Measurements from ENCODE around the gene PLEKHH2.

PLEKHH2 gene

DNA sequence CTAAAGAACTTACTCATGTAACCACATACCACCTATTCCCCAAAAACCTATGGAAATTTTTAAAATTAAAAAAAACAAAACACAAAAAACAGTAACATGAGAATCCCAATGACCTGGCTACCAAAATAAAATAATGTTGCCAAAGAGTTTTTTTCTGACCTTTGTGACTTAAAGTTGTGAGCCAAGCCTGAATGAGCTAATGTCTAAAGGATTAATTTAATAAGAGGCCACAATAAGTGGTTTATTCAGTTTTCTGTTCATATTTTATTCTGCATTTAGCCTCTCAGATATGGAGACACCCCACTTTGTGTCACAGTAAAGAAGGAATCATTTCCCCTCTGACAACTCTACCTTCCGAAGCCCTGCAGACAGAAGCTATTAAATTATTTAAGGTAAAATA is 94.2 kb downstream of the PLEKHH2 start:
- H3K4me3 ChIP-seq (ENCODE audit: low read depth, low read length): no peak overlapping the region
- TF ChIP-seq CTCF (IDR thresholded peaks at IDR 0.05; ENCODE audit: insufficient read depth, low read depth, low read length, missing control alignments): no peak
- DNase-seq (ENCODE audit: low read depth): no peak

- TF ChIP-seq CTCF (IDR thresholded peaks at IDR 0.05; ENCODE audit: insufficient read depth, low read depth, low read length, missing control alignments): no peak
- no peak overlapping the region for H3K4me3 ChIP-seq (ENCODE audit: low read depth, low read length)
- DNase-seq (ENCODE audit: low read depth): no peak
These were observed 99.6 kb downstream of the PLEKHH2 start for GRCh38 chr2:43736637-43737036.

GRCh38 chr2:43737097-43737854 is 100.2 kb downstream of the PLEKHH2 start:
- TF ChIP-seq CTCF (IDR thresholded peaks at IDR 0.05; ENCODE audit: insufficient read depth, low read depth, low read length, missing control alignments): no peak
- H3K4me3 ChIP-seq (ENCODE audit: low read depth, low read length): no peak overlapping the region
- no peak for DNase-seq (ENCODE audit: low read depth)

GRCh38 chr2:43737855-43738254 is 100.8 kb downstream of the PLEKHH2 start:
- TF ChIP-seq CTCF (IDR thresholded peaks at IDR 0.05; ENCODE audit: insufficient read depth, low read depth, low read length, missing control alignments): no peak
- DNase-seq (ENCODE audit: low read depth): no peak

GRCh38 chr2:43738257-43738656 is 101.2 kb downstream of the PLEKHH2 start:
- DNase-seq (ENCODE audit: low read depth): no peak
- no peak for TF ChIP-seq CTCF (IDR thresholded peaks at IDR 0.05; ENCODE audit: insufficient read depth, low read depth, low read length, missing control alignments)
- H3K4me3 ChIP-seq (ENCODE audit: low read depth, low read length): no peak overlapping the region

More at GRCh38 chr2:43737855-43738254, 100.8 kb downstream of the PLEKHH2 start:
- H3K4me3 ChIP-seq (ENCODE audit: low read depth, low read length): no peak overlapping the region

DNA sequence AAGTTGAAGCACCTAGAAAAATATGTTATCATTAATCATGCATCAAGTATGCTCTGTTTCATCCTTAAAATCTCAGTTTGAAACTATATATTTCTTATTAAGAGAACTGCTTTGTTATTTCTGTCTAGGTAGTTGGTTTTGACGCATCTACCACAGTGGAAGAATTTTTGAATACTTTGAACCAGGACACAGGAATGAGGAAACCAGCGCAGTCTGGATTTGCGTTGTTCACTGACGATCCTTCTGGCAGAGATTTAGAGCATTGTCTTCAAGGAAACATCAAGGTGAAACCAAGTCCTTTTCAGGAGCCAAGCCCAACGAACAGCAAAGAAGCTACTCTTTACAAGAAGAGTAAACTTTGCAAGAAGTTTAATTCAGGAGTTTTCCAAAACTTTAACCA is 106.6 kb downstream of the PLEKHH2 start:
- TF ChIP-seq CTCF (IDR thresholded peaks at IDR 0.05; ENCODE audit: insufficient read depth, low read depth, low read length, missing control alignments): no peak
- no peak for DNase-seq (ENCODE audit: low read depth)
- H3K4me3 ChIP-seq (ENCODE audit: low read depth, low read length): no peak overlapping the region

DNA sequence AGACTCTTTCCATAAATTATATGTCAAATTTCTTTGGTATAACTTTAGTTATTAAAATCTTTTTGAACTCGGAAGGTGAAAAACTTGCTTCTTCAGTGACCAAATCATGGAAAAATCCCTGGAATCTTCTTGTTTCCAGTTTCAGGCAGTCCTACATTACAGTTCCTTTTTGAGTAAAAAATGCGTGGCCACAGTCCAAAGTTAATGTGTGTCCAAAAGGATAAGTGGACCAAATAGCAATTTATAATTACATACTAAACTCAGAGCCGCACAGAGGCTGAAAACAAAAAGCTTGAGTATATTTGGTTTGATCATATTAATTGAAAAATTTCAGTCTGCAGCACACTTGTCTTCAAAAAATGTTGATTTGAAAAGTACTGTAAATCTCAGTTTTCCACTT is 108.4 kb downstream of the PLEKHH2 start:
- DNase-seq (ENCODE audit: low read depth): no peak
- no peak overlapping the region for H3K4me3 ChIP-seq (ENCODE audit: low read depth, low read length)

More for the DNA sequence above, 108.4 kb downstream of the PLEKHH2 start:
- TF ChIP-seq CTCF (IDR thresholded peaks at IDR 0.05; ENCODE audit: insufficient read depth, low read depth, low read length, missing control alignments): no peak
